NCI-H2107 treated with DMSO at 0.1 percent for 48 hours (cell line): Measurements from ENCODE around the gene AP2A1.

Source experiments
- DNase-seq: peaks from one replicate; lab custom pipeline; 2025; ENCODE audit not compliant: unreplicated experiment; lab: John Stamatoyannopoulos, UW

The AP2A1 gene

GRCh38 chr19:49854378-49855263, 87.8 kb downstream of the AP2A1 start:
- no peak for DNase-seq

GRCh38 chr19:49855277-49855675, 88.5 kb downstream of the AP2A1 start:
- DNase-seq, result no peak

GRCh38 chr19:49855676-49856573, 89.1 kb downstream of the AP2A1 start:
- DNase-seq, result no peak

GRCh38 chr19:49856574-49857021, 89.8 kb downstream of the AP2A1 start:
- DNase-seq, result no peak
